KMS-11 (cell line): Measurements from ENCODE around the gene LAMP1.

Source experiments
- H2AFZ ChIP-seq: fragments of 200-600 bp; sonication (generic); 2 replicates; pipeline ENCODE4 v1.6.1; 2016; ENCODE audit warnings: antibody characterized with exemption, mixed run types, low read depth
- H3K27ac ChIP-seq: fragments of 200-600 bp; sonication (generic); 2 replicates; pipeline ENCODE4 v1.6.1; 2016; ENCODE audit warnings: mild to moderate bottlenecking, mixed run types
- H3K27me3 ChIP-seq: fragments of 200-600 bp; sonication (generic); 2 replicates; pipeline ENCODE4 v1.6.1; 2017; ENCODE audit warnings: mild to moderate bottlenecking, low read depth, mixed run types, moderate library complexity; ENCODE audit not compliant: insufficient read depth
- H3K36me3 ChIP-seq: fragments of 200-600 bp; sonication (generic); 2 replicates; pipeline ENCODE4 v1.6.1; 2017; ENCODE audit warnings: mild to moderate bottlenecking, mixed run types; ENCODE audit not compliant: insufficient read depth
- H3K4me1 ChIP-seq: fragments of 200-600 bp; sonication (generic); 2 replicates; pipeline ENCODE4 v1.6.1; 2016; ENCODE audit warnings: mild to moderate bottlenecking, low read depth, mixed run types; ENCODE audit not compliant: poor library complexity, severe bottlenecking
- H3K4me2 ChIP-seq: fragments of 200-600 bp; sonication (generic); 2 replicates; pipeline ENCODE4 v1.7.0; 2016; ENCODE audit warnings: mild to moderate bottlenecking, mixed run types
- H3K4me3 ChIP-seq: fragments of 200-600 bp; sonication (generic); IDR thresholded peaks from 2 replicates; pipeline ENCODE4 v1.6.1; 2017; ENCODE audit warnings: low read depth, low read length, mixed read lengths; ENCODE audit not compliant: insufficient read depth
- H3K79me2 ChIP-seq: fragments of 200-600 bp; sonication (generic); 2 replicates; pipeline ENCODE4 v1.6.1; 2016; ENCODE audit warnings: low read depth, mixed run types; ENCODE audit not compliant: insufficient read depth
- H3K9ac ChIP-seq: fragments of 200-600 bp; sonication (generic); 2 replicates; pipeline ENCODE4 v1.6.1; 2016; ENCODE audit warnings: mild to moderate bottlenecking, mixed run types
- H4K20me1 ChIP-seq: fragments of 200-600 bp; sonication (generic); 2 replicates; pipeline ENCODE4 v1.6.1; 2016; ENCODE audit warnings: mild to moderate bottlenecking, mixed run types; ENCODE audit not compliant: insufficient read depth
- CTCF ChIP-seq: fragments of 200-600 bp; sonication (generic); conservative IDR thresholded peaks from 2 replicates; pipeline ENCODE4 v1.6.1; 2017; ENCODE audit warnings: low read depth, mild to moderate bottlenecking, antibody characterized with exemption, low read length, moderate library complexity, mixed read lengths

LAMP1 gene

DNA sequence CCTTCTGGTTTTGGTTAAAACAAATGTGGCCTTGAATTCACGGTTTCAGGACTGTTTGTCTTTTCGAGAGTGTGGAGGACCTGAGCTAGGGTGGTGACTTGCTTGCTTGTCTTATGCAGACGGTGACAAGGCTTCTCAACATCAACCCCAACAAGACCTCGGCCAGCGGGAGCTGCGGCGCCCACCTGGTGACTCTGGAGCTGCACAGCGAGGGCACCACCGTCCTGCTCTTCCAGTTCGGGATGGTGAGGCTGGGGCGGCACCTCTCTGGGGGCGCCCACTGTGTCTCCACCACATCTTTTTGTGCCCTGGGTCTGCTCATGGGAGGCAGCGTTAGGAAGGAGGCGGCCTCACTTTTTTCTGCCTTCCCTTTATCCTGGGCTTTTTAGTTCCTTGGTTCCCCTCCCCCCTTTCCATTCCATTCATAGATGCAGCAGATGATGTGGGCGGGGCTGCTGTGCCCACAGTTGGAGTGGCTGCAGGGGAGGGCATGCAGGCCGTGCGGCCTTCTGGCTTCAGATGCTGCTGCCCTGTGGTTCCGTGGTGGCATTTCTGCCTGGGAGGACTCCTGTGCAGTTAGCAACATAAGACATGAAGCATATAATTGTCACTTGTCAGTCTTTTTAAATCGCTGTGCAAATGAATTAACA is 23.3 kb downstream of the LAMP1 start:
- H3K4me1 ChIP-seq, result no peaks in the 10 kb centered on the region
- H3K9ac ChIP-seq, result no peak overlapping the region
- H3K27ac ChIP-seq, result no peak overlapping the region
- no peaks in the 10 kb centered on the region for H3K27me3 ChIP-seq
- H2AFZ ChIP-seq, result no peak overlapping the region
- no peak overlapping the region for H3K4me3 ChIP-seq
- H3K79me2 ChIP-seq, result no peaks in the 10 kb centered on the region
- TF ChIP-seq CTCF, result no peak
- no peak overlapping the region for H3K4me2 ChIP-seq
- no peaks in the 10 kb centered on the region for H3K36me3 ChIP-seq
- no peaks in the 10 kb centered on the region for H4K20me1 ChIP-seq

DNA sequence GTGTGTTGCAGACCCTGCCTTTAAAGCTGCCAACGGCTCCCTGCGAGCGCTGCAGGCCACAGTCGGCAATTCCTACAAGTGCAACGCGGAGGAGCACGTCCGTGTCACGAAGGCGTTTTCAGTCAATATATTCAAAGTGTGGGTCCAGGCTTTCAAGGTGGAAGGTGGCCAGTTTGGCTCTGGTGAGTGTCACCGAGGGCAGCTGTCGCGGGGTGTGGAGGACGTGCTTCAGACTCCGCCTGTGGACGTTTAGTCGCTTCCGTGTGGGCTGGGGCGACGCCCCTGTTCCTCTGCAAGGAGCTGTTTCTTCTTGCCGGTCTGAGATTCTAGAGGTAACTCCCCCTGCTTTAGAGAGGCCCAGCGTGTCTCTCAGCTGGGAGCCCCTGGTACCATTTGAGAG is 24.5 kb downstream of the LAMP1 start:
- Histone ChIP-seq H3K4me3 (no peak overlapping the region), H3K79me2 (no peaks in the 10 kb centered on the region), H3K9ac (no peak overlapping the region), H3K36me3 (no peaks in the 10 kb centered on the region), H3K27ac (no peak overlapping the region), H2AFZ (no peak overlapping the region), H3K4me2 (no peak overlapping the region), H4K20me1 (no peaks in the 10 kb centered on the region), H3K27me3 (no peaks in the 10 kb centered on the region), H3K4me1 (no peaks in the 10 kb centered on the region)
- TF ChIP-seq CTCF, result no peak

GRCh38 chr13:113322043-113322461 is 25.0 kb downstream of the LAMP1 start:
- Histone ChIP-seq H3K36me3 (no peaks in the 10 kb centered on the region), H2AFZ (no peak overlapping the region), H3K27ac (no peak overlapping the region), H4K20me1 (no peaks in the 10 kb centered on the region), H3K4me1 (no peaks in the 10 kb centered on the region), H3K79me2 (no peaks in the 10 kb centered on the region), H3K27me3 (no peaks in the 10 kb centered on the region), H3K9ac (no peak overlapping the region), H3K4me3 (no peak overlapping the region), H3K4me2 (no peak overlapping the region)
- no peak for TF ChIP-seq CTCF

- Histone ChIP-seq H3K79me2 (no peaks in the 10 kb centered on the region), H3K4me1 (no peaks in the 10 kb centered on the region), H3K36me3 (no peaks in the 10 kb centered on the region), H3K4me2 (no peak overlapping the region), H3K27me3 (no peaks in the 10 kb centered on the region), H3K4me3 (no peak overlapping the region), H4K20me1 (no peaks in the 10 kb centered on the region), H3K27ac (no peak overlapping the region), H3K9ac (no peak overlapping the region), H2AFZ (no peak overlapping the region)
- no peak for TF ChIP-seq CTCF
These were observed 26.0 kb downstream of the LAMP1 start for GRCh38 chr13:113322890-113323651.
